Stimulated activated naive CD4-positive, alpha-beta T cell (primary cell): ENCODE results near the gene SUSD2.
"Not testable (repeated sequence)": the region's sequence is repeated elsewhere in the genome, so short reads cannot be mapped to it uniquely, and the experiment has no call there.

Source experiments
- DNase-seq, 6 experiments: peaks; one replicate each; lab custom pipeline; 2025; lab: John Stamatoyannopoulos, UW

Gene SUSD2

DNA sequence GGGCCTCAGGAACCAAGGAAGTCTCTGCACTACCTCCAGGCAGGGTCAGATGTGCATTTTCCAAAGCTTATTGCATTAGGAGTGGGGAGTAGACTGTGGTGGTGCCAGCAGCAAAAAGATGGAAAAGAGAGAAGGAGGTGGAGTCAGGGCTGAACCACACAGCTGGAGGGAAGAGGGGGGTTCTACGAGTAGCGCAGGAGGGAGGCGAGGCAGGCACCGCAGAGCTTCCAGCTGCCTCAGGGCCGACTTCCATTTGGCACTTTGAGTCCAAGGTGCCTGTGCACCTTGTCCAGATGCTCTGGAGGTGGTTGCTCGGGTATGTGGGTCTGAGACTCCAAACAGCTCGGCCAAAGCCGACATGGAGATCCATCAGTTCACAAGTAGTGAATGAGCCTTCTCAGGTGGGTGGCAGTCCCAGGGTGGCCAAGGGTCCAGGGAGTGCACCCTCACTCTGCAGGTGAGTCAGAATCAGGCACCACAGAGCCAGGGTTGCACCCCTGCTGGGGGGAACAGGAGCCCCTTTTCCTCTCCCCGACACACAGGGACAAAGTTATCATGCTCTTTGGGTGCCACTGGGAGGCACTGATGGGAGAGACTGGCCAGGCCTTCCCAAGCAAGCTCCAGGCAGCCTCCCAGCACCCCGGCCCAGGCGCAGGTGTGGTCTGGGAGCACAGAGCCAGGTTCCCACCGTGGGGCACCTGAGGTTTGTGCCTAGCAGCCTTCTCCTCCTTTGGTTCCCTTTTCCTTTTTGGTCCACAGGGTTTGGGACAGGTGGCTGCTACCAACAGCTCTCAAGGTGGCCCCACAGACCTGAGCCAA, 33.4 kb downstream of the SUSD2 start:
- DNase-seq = no peak

DNA sequence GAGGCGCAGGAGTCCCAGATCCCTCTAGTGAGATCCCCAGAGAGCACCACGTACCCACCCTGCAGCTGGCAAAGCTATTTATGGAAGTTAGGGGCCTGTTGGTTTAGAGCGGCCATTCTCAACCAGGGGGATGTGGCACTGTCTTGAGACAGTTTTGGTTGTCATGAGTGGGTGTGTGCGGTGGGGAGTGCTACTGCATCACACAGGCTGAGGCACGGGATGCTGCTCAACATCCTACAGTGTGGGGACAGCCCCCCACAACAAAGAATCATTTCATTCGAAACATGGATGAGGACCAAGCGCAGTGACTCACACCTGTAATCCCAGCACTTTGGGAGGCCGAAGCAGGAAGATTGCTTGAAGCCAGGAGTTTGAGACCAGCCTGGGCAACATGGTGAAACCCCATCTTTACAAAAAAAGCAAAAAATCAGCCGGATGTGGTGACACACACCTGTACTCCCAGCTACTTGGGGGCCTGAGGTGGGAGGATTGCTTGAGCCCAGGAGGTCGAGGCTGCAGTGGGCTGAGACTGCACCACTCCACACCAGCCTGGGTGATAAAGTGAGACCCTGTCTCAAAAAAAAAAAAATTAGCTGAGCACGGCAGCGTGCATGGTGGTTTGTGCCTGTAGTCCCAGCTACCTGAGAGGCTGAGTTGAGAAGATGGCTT, 35.4 kb downstream of the SUSD2 start:
- no peak for DNase-seq

DNA sequence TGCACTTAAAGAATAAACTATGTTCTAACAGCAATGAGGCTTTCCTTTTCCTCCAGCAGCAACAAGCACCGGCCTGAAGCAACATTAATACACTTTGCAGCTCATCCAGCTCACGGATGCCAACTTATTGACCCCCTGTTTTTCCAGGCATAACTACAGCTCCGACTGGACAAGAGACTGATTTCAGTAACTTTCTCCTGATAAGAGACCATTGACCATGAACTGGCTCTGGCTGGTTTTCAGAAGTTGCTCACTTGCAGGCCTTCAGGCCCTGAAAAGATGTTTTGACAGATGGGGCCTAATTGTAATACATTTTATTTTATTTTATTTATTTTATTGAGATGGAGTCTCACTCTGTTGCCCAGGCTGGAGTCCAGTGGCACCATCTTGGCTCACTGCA, 36.1 kb downstream of the SUSD2 start:
- no peak for DNase-seq

DNA sequence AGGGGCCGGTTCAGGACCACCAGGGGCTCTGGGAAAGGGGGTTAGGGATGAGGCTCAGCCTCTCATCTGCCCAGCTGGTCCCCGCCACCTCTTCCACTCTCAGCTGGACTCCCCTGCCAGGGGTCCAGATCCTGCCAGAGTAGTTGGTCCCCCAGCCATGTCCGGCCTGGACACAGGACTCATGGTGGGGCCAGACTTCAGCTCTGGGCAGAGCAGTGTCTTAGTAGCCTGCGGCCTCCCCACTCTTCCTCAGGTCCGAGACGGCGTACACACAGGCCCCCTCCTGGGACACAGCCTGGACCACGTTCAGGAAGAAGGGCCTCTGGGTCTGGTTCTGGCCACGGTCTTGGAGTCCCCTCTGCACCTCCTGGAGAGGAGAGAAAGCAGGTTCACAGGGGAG, 38.5 kb downstream of the SUSD2 start:
- no peak for DNase-seq

DNA sequence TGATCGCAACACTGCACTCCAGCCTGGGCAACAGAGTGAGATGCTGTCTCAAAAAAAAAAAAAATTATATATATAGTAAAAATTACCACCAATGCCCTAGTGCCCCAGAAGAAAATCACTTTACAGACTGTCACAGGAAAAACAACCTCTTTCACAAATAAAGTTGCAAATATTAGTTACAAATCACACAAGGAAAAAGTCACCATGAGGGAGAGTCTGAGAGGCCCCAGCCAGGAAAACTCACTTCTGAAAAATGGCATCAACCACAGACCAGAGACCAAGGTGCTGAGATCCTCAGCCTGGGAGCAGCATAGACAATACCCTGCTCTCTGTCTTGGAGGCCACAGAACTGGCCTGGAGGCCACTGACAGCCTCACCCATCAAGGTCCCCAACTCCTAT, 43.2 kb downstream of the SUSD2 start:
- no peak for DNase-seq

DNA sequence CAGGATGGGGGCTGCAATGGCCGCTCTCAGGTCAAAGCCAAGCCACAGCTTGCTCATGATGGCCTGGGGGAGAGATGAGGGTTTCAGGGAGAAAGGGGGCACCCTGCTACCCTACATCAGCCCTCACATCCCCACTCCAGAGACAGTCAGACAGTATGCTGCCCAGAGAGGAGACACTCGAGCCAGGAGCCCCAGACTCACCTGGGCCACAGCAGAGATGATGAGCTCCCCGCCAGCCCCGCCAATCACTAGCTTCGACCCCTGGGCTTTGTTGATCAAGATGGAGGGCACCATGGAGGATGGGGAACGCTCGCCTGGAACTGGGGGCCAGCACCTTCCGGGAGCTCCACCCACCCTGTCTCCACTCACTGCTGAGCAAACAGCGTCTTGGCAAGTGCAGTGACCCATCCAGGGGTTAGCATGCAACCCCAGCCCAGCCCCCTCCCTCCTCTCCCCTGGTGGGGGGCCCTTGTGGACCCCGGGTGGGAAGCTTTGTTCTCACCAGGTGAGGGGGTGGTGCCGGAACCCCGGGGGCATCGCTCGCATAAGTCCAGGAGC, 43.8 kb downstream of the SUSD2 start:
- DNase-seq = no peak

DNA sequence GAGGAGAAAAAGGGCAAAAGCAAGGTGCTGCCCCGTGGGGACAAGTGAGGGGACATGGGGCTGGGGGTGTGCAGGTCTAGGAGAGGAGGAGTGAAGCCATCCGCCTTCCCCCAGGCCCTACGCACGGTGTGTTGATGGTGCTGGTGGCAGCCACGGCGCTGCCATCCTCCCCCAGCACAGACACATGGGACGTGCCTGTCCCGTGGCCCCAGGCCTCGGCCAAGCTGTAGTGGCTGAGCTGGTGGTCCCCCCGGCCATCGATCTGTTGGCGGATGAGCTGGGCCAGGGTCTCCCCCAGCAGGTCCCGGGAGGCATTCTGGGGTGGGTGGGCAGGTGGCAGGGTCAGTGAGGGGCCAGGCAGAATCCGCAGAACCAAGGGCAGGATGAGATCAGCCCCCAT, 44.7 kb downstream of the SUSD2 start:
- DNase-seq = no peak

DNA sequence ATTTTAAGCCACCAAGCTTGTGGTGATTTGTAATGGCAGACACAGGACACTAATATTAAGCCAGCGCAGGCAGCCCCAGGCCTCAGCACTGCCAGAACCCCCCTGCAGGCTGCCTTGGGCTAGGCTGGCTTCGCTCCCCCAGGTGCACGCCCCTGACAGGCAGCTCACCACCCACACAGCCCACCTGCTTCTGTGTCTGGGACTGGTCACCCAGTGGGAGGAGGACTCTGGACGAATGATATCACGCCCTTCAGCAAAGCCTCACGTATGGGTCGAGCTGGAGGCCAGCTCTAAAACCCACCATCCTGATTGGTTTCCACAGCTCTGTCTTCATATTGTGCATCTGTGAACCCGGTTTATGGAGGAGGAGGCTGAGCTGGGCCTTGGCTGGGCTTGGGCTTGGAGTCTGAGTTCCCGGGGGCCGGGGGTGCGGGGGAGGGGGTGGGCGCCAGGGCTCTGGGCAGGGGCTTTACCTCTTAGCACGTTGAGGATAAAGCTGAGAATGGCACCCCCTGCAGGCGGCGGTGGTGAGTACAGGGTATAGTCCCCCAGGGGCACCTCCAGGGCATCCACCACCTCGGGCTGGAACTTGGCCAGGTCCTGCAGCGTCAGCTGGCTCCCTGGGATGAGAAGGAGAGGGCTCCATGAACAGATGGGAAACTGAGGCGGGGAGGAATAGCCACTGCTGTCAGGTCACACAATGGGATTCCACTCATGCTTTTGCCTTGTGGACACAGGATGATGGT, 49.8 kb downstream of the SUSD2 start:
- DNase-seq = peak; percentile 16 to 58 (median 44)

DNA sequence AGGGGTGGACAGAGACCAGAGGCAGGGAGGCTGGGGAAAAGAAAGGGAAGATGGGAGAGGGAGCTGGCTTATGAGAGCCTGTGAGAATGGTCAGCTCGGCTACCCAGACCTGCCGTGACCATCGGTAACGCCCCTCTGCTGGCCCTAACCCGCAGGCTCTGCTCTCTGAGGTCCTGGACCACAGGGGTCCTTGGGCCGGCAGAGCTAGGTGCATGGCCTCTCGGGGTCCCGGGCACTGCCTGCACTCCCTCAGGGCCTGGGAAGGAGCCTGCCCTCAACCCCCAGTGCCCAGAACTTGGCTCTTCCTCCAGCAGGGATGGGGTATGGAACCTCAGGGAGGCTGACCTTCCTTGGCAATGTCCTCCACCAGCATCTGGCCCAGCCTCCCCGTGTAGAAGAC, 50.4 kb downstream of the SUSD2 start:
- no peak for DNase-seq

DNA sequence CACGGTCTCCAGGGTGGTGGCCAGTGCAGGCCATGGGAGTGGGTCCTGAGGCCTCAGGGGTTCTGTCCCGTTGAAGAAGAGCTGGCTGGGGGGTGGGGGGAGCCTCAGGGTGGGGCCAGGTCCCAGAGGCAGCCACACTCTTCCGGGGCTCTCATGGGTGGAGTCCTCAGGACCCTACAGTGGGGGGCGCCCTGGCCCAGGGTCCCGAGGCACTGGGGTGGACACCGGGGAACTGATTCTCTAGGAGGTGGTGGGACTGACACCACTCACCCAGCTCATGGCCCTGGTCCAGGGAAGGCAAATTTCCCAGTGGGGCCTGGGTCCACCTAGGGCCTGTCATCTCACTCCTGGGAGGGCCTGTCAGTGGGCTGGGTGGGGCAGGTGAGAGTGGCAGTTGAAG, 50.8 kb downstream of the SUSD2 start:
- DNase-seq = no peak

DNA sequence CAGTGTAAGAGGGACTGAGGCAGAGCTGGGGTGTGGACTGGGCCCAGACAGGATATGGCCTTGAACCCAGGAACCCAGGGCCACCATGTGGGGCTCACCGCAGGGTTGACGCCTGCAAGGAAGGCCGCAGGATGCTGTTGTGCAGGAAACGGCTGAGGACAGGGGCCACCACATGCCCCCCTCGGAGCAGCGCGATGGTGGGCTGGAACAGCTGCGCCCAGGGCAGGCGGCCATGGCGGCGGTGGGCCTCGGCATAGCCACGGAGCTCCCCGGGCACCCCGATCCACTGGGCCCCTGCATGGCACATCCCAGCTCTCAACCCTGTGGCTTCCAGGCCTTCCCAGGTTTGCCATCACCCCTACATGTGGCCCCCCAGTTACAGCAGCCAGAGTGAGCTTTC, 51.4 kb downstream of the SUSD2 start:
- DNase-seq = no peak

DNA sequence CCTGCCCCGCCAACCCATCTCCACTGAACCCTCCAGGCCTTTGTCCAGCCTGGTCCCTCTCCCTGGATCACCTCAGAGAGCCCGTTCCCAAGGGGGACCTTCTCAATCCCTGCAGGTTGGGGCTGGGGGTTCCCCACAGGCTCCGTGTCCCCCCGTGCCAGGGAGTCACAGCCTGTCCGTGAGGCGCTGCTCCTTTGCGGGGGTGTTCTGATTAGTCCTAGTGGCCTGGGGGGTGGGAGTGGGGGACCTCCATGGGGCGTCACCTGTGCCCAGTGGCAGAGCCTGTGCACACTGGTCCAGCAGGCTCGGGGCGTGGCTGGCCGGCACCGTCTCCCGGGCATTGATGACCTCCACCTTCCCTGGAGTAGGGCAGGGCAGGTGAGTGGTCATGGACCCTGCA, 51.9 kb downstream of the SUSD2 start:
- DNase-seq = no peak

DNA sequence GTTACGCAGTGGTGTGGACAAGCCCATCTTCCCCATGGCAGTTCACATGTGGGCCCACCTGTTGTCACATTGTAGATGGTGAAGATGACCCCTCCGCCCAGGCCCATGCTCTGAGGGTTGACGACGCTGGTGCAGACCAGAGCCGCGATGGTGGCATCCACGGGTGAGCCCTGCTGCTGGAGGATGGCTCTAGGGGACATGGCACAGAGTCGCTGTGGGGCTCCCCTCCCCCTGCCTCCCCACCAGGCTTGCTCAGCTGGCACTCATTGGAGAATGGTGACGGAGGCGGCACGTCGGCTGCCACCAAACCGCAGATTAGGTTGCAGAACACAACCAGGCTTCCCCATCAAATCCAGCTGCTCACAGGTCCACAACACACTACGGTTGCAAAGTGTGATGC, 52.5 kb downstream of the SUSD2 start:
- no peak for DNase-seq

DNA sequence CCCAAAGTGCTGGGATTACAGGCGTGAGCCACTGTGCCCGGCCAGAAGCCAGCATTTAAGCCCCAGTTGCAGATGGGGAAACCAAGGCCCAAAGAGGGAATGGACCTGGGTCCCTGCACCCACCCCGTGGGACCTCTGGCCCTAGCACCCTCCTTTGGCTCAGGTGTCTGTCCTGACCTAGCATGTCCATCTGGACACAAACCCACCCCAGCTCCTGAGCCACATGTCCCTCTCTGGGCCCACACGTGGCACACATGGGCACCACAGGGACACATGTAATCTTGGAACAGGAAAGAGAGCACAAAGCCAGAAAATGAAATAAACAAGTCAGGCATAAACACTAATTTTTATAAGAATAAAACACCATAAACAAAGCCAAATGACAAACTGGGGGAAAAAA, 54.0 kb downstream of the SUSD2 start:
- DNase-seq = no peak

DNA sequence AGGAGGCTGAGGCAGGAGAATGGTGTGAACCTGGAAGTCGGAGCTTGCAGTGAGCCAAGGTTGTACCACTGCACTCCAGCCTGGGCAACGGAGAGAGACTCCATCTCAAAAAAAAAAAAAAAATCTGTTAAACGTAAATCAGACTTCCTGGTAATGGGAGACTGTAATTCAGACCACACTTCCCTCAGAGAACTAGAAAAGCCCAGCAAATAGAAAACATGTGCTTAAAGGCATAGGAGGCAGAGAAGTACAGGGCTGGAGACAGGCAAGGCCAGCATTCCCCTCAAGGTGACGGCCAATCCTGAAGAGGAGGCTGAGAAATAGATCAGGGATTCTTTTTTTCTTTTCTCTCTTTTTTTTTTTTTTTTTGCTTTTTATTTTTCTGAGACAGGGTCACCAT, 55.4 kb downstream of the SUSD2 start:
- no peak for DNase-seq

DNA sequence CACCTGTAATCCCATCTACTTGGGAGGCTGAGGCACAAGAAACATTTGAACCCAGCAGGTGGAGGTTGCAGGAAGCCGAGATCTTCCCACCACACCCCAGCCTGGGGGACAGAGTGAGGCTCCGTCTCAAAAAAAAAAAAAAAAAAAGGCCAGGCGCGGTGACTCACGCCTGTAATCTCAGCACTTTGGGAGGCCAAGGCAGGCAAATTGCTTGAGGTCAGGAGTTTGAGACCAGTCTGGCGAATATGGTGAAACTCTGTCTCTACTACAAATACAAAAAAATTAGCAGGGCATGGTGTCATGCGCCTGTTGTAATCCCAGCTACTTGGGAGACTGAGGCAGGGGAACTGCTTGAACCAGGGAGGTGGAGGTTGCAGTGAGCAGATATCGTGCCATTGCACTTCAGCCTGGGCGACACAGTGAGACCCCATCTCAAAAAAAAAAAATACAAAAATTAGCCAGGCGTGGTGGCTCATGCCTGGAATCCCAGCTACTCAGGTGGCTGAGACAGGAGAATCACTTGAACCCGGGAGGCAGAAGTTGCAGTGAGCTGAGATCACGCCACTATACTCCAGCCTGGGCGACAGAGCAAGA, 56.9 kb downstream of the SUSD2 start:
- not testable (repeated sequence) for DNase-seq
